HCT116 (cell line): ENCODE results near the gene PIEZO2.

ENCODE experiments used
- EZH2 ChIP-seq: fragments of 200-600 bp; sonication (generic); IDR thresholded peaks from 2 replicates; pipeline ENCODE4 v1.6.1; 2017; ENCODE audit warnings: antibody characterized with exemption, mixed run types
- POLR2AphosphoS5 ChIP-seq: IDR thresholded peaks from 2 replicates; pipeline ENCODE4 v1.6.1; 2011; ENCODE audit warnings: mild to moderate bottlenecking, low read depth, low read length, moderate library complexity
- REST ChIP-seq: IDR thresholded peaks from 2 replicates; pipeline ENCODE4 v1.6.1; 2012; ENCODE audit warnings: low read depth
- YY1 ChIP-seq: IDR thresholded peaks from 2 replicates; pipeline ENCODE4 v1.6.1; 2011; ENCODE audit warnings: low read length, low read depth, moderate library complexity, mild to moderate bottlenecking; ENCODE audit not compliant: insufficient replicate concordance; ENCODE audit errors: extremely low read depth

DNA sequence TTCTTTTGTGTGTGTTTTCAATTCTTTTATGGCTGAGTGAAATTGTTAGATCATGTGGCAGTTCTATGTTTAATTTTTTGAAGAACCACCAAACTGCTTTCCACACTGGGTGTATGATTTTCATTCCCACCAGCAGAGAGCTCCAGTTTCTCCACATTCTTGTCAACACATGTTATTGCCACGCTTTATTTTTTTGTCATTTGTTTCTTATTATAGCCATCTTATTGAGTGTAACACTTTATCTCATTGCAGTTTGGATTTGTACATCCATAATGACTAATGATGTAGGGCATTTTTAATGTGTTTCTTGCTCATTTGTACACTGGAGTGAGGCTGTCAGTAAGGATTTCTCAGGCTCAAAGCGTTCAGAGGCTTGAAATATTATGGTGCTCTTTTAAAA, 184.2 kb downstream of the PIEZO2 start:
- TF ChIP-seq REST = no peak
- no peak for TF ChIP-seq POLR2AphosphoS5
- no peak for TF ChIP-seq YY1
- no peak for TF ChIP-seq EZH2
